Gastrocnemius medialis (tissue), 4 donors: ENCODE results near the gene SLC22A5. TPM values are rescaled to one million over a fixed set of nuclear protein-coding genes. Genes with fewer than 3 reads are reported as not detected.

Source experiments
- ATAC-seq, 2 donors: fragments of 150-250 bp; one replicate each; pipeline ENCODE4 v1.9.1; 2016
- DNase-seq, 2 donors: peaks; one replicate each; pipeline ENCODE4 v3.0.0-alpha.2; 2019
- H3K27ac ChIP-seq, 4 donors: fragments of 200-600 bp; sonication (generic); 1 replicate in 1 of 4; 2 replicates in 3 of 4; pipeline ENCODE4 v1.5.1; 2016 to 2018; ENCODE audit warnings: mild to moderate bottlenecking in 2 of 4, moderate library complexity in 1 of 4
- H3K27me3 ChIP-seq, 3 donors: fragments of 200-600 bp; sonication (generic) in 2 of 3; 1 replicate in 1 of 3; 2 replicates in 2 of 3; pipeline versions ENCODE4 v1.5.1 to v1.6.0; 2016 to 2019; ENCODE audit warnings: mild to moderate bottlenecking in 1 of 3, moderate library complexity in 1 of 3
- H3K36me3 ChIP-seq, 2 donors: fragments of 200-600 bp; sonication (generic) in 1 of 2; one replicate each; pipeline ENCODE4 v1.5.1; 2017 to 2018
- H3K4me1 ChIP-seq, 2 donors: fragments of 200-600 bp; sonication (generic) in 1 of 2; one replicate each; pipeline ENCODE4 v1.5.1; 2016 to 2017; ENCODE audit warnings: mild to moderate bottlenecking in 2 of 2
- H3K4me3 ChIP-seq, 4 donors: fragments of 200-600 bp; sonication (generic) in 3 of 4; 1 replicate in 1 of 4; 2 replicates in 3 of 4; pipeline ENCODE4 v1.5.1; 2016 to 2019; ENCODE audit warnings: mild to moderate bottlenecking in 2 of 4
- H3K9me3 ChIP-seq, 3 donors: fragments of 200-600 bp; sonication (generic) in 2 of 3; 1 replicate in 1 of 3; 2 replicates in 2 of 3; pipeline ENCODE4 v1.5.1; 2016 to 2019
- CTCF ChIP-seq, 5 experiments: fragments of 450-650 bp in 3 of 5; fragments of 200-600 bp in 2 of 5; sonication (generic) in 2 of 5; IDR thresholded peaks in 4 of 5; conservative IDR thresholded peaks in 1 of 5; 1 replicate in 4 of 5; 2 replicates in 1 of 5; pipeline ENCODE4 v1.5.1; 2016 to 2019; ENCODE audit warnings: antibody characterized with exemption in 5 of 5, mild to moderate bottlenecking in 3 of 5, moderate library complexity in 3 of 5
- POLR2A ChIP-seq, 2 donors: fragments of 450-650 bp; IDR thresholded peaks; one replicate each; pipeline ENCODE4 v1.6.1; 2017; ENCODE audit warnings: antibody characterized with exemption in 2 of 2, mild to moderate bottlenecking in 2 of 2, moderate library complexity in 2 of 2
- in situ Hi-C, 4 donors: fragments of 200-750 bp; cut with MboI; loops; one replicate each; pipeline versions ENCODE4 v1.15.0 to v1.8.0; 2017; ENCODE audit warnings: low sequenced_read_pairs in 4 of 4
- intact Hi-C: fragments of 100-400 bp; cut with DNase I; formaldehyde crosslinking; loops from one replicate; pipeline ENCODE4 v1.15.1; 2023; ENCODE audit warnings: low total_unique reads
- total RNA-seq, 4 donors: library from RNA; depleted of rRNA; stranded (reverse); fragments of >200 nt; gene quantifications; one replicate each; pipeline versions ENCODE4 v1.1.0 to v1.2.3, GENCODE V29; 2016

SLC22A5 gene
- total RNA-seq, 4 donors from 2014 or later = 56.2 to 116 (median 79.2) TPM

- intact Hi-C loops = no loop called here
- Histone ChIP-seq H3K4me3 (no peak overlapping the region), H3K9me3 (no peaks in the 10 kb centered on the region), H3K4me1 (peaks cover 88 to 93% of the 10 kb centered on the region in 2 donors), H3K27ac (peak overlapping the region; percentile 87 to 99 (median 94)), H3K27me3 (no peaks in the 10 kb centered on the region), H3K36me3 (no peaks in the 10 kb centered on the region)
- TF ChIP-seq POLR2A (IDR thresholded peaks at IDR 0.05) (no peak), CTCF (IDR thresholded peaks at IDR 0.05 in 4 of 5, conservative IDR thresholded peaks at IDR 0.05 in 1 of 5) (no peak)
- no peak for ATAC-seq
- no peak for DNase-seq
- in situ Hi-C loops = no loop called here
These were observed 46.9 kb downstream of the SLC22A5 start for GRCh38 chr5:132416306-132417009.

DNA sequence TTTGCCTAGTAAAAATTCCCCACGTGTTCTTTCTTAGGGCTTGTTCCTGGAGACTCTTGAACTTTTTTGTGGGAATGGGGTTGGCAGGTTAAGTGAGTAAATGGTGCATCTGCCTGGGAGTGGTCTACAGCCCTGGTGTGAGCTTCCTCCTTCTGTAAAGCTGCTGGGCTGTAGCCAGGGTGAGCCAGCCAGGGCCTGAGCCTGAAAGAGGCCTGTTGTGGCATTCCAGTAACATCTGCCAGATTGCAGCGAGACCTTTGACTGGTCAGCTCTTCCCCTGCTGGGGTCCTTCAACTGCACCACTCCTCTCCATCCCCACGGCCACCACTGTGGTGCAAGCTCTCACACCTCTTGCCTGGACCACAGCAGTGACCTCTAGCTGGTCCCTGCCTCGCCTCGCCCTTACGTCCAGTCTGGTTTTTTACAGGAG is 47.5 kb downstream of the SLC22A5 start:
- Histone ChIP-seq H3K27me3 (no peaks in the 10 kb centered on the region), H3K9me3 (no peaks in the 10 kb centered on the region), H3K4me3 (no peak overlapping the region), H3K4me1 (peaks cover 88 to 93% of the 10 kb centered on the region in 2 donors), H3K27ac (peak overlapping the region; percentile 87 to 99 (median 94)), H3K36me3 (no peaks in the 10 kb centered on the region)
- in situ Hi-C loops = no loop called here
- no peak for ATAC-seq
- DNase-seq = peak in 1 of 2 donors; percentile 55
- TF ChIP-seq CTCF (IDR thresholded peaks at IDR 0.05 in 4 of 5, conservative IDR thresholded peaks at IDR 0.05 in 1 of 5) (no peak), POLR2A (IDR thresholded peaks at IDR 0.05) (no peak)
- intact Hi-C loops = no loop called here

DNA sequence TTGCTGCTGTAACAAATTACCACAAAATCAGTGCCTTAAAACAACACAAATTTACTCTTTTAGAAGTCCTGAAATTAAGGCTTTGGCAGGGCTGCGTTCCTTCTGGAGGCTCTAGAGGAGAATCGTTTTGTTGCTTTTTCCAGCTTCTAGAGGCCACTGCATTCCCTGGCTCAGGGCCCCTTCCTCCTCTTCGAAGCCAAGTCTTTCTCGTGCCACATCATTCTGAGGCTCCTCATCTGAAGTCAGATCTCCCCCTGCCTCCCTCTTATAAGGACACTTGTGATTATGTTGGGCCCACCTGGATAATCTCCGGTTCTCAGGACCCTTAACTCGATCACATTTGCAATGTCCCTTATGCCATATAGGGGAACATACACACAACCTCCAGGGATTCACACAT is 48.0 kb downstream of the SLC22A5 start:
- DNase-seq (no peak), ATAC-seq (no peak)
- H3K4me1 ChIP-seq = peaks cover 90 to 93% of the 10 kb centered on the region in 2 donors
- H3K27ac ChIP-seq = peak overlapping the region; percentile 87 to 99 (median 94)
- intact Hi-C loops (no loop called here), in situ Hi-C loops (no loop called here)
- H3K9me3 ChIP-seq = no peaks in the 10 kb centered on the region
- no peaks in the 10 kb centered on the region for H3K27me3 ChIP-seq
- H3K36me3 ChIP-seq = no peaks in the 10 kb centered on the region
- no peak overlapping the region for H3K4me3 ChIP-seq
- no peak for TF ChIP-seq POLR2A (IDR thresholded peaks at IDR 0.05)

- Histone ChIP-seq H3K27me3 (no peaks in the 10 kb centered on the region), H3K36me3 (no peaks in the 10 kb centered on the region), H3K9me3 (no peaks in the 10 kb centered on the region), H3K27ac (peak overlapping the region; percentile 87 to 99 (median 94)), H3K4me3 (no peak overlapping the region), H3K4me1 (peaks cover 92 to 93% of the 10 kb centered on the region in 2 donors)
- TF ChIP-seq POLR2A (IDR thresholded peaks at IDR 0.05) (no peak), CTCF (IDR thresholded peaks at IDR 0.05 in 4 of 5, conservative IDR thresholded peaks at IDR 0.05 in 1 of 5) (no peak)
- ATAC-seq = peak; percentile 28 to 45
- intact Hi-C loops (loop anchor here (2.0 kb wide), 1 partner anchor 39 kb away; no protein-coding TSS in a partner anchor), in situ Hi-C loops (no loop called here)
- peak in 1 of 2 donors; percentile 78 for DNase-seq
These were observed 48.5 kb downstream of the SLC22A5 start for GRCh38 chr5:132417889-132418485.

DNA sequence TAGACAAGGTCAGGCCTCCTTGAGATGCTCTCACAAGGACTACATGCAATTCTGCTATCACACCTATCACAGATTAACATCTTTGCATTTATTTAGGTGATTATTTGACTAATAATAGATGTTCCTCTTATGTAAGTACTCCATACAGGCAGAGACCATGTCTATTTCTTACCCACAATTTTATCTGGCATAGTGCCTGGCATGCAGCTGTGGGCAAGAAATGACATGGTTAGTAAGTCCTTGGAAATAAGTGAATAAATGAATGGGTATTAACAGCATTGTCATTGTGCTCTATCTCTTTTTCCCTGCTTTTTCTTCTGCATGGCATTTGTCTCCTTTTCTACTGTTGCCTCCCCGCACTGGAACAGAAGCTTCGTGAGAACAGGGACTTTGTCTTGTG is 49.4 kb downstream of the SLC22A5 start:
- H3K9me3 ChIP-seq = no peaks in the 10 kb centered on the region
- no peaks in the 10 kb centered on the region for H3K27me3 ChIP-seq
- in situ Hi-C loops = no loop called here
- ATAC-seq = no peak
- intact Hi-C loops = loop anchor here (1.0 to 2.0 kb wide), 3 partner anchors 38 to 82 kb away; partner anchors contain the start of gene IRF1
- DNase-seq = no peak
- no peak overlapping the region for H3K4me3 ChIP-seq
- H3K36me3 ChIP-seq = no peaks in the 10 kb centered on the region
- H3K4me1 ChIP-seq = peaks cover 93% of the 10 kb centered on the region in 2 donors
- peak overlapping the region; percentile 87 to 99 (median 94) for H3K27ac ChIP-seq
- no peak for TF ChIP-seq CTCF (IDR thresholded peaks at IDR 0.05 in 4 of 5, conservative IDR thresholded peaks at IDR 0.05 in 1 of 5)
- no peak for TF ChIP-seq POLR2A (IDR thresholded peaks at IDR 0.05)
